Activated CD8-positive, alpha-beta memory T cell treated with anti-CD3 and anti-CD28 coated beads, Interleukin-2, amount 50 U/mL, for 1 hour (primary cell): Measurements from ENCODE around the gene SMURF1.

Source experiments
- DNase-seq: peaks from one replicate; pipeline ENCODE4 v3.0.0-alpha.2; 2020; ENCODE audit errors: extremely low read depth

The SMURF1 gene

DNA sequence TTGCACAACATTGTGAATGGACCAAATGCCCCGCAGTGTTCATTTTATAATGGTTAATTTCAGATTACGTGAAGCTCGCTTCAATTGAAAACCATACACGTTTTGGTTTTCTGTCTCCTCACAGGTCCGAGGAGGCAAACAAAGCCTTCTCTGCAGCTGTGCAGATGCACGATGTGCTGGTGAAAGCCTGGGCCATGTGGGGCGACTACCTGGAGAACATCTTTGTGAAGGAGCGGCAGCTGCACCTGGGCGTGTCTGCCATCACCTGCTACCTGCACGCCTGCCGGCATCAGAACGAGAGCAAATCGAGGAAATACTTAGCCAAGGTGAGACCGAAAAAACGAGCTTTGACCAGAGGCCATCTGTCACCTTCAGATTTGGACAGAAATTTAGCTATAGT lies 155.3 kb downstream of the SMURF1 start:
- DNase-seq, result no peak

DNA sequence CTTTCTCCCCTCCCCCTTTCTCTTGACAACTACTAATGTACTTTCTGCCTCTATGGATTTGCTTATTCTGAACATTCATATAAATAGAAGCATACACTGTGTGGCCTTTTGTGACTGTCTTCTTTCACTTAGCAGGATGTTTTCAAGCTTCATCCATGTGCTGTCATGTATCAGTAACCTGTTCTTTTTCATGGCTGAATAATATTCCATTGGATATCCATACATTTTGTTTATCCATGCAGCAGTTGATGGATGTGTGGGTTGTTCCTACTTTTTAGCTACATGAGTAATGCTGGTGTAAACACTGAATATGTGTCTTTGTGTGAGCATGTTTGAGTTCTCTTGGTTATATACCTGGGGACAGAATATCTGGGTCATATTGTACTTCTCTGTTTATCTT lies 158.0 kb downstream of the SMURF1 start:
- DNase-seq, result no peak

DNA sequence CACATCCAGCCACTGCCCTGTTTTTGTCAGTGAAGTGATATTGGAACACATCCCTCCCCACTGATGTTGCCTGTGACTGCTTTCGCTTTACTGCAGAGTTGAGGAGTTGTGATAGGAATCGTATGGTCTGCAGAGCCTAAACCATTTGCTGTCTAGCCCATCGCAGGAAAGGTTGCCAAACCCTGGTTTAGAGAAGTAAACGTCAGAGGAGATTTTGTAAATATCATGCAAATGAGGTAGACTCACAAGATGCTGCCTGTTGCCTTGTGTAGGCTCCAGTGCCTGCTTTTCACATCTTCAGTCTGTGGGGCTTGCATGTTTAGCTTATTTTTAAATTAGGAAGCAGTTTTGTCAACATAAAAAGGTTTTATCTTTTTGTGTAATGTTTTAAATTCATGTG lies 158.5 kb downstream of the SMURF1 start:
- no peak for DNase-seq

DNA sequence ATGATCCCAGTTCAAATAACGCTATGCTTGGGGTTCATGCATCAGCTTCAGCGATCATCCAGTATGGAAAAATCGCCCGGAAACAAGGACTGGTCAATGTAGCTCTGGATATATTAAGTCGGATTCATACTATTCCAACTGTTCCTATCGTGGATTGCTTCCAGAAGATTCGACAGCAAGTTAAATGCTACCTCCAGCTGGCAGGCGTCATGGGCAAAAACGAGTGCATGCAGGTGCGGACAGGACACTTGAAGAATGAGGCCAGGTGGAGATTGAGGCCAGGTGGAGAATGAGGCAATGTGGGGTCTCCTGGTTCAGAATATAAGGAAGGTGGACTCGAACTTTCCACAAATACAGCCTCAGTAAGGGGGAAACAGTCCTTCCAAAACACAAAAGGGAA lies 159.8 kb downstream of the SMURF1 start:
- DNase-seq, result no peak

DNA sequence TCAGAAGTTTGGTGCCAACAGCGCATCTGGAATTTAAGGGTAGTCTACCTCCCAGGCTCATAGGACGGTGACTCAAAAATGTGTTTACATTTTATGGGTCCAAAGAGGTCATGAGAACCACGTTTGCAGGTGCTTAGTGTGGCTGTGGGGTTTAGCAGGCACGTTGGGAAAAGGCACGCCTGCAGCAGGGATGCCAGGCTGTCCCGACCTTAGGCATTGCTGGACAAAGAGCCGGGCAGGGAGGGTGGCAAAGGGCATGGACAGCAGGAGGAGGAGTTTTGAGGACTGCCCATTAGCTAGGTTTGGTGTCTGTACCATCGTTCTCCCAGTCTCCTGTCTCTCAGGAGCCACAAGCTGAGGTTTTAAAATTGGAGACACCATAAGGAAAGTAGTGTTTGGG lies 161.2 kb downstream of the SMURF1 start:
- DNase-seq, result no peak

DNA sequence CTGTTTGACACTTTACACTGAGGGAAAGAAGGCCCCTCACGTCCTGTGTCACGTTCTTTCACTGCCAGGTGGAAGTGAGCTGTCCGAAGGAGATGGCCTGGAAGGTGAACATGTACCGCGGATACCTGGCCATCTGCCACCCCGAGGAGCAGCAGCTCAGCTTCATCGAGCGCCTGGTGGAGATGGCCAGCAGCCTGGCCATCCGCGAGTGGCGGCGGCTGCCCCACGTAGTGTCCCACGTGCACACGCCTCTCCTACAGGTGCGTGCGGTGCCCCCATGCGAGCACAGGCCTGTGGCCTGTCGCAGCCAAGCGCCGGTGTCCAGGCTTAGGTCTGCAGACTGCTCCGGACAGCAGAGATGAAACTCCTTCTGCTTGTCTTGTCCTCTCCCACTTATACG lies 162.2 kb downstream of the SMURF1 start:
- DNase-seq, result no peak

DNA sequence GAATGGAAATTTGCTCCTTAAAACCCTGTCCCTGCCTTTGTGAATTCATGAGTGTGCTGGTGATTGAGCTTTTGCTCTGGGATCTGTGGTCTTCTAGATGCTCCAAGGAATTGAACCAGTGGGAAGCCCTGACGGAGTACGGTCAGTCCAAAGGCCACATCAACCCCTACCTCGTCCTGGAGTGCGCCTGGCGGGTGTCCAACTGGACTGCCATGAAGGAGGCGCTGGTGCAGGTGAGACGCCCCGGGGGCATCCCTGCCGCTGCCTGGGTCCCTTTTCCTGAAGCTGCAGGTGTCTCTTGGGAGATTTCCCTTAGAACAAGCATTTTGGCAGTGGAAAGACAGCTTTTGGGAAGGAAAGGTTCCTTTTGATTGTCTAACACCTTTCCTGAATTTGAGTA lies 165.2 kb downstream of the SMURF1 start:
- DNase-seq, result no peak
